ENCODE results near the gene DPEP2.
"Not testable (repeated sequence)": the region's sequence is repeated elsewhere in the genome, so short reads cannot be mapped to it uniquely, and the experiment has no call there.

Gene DPEP2

DNA sequence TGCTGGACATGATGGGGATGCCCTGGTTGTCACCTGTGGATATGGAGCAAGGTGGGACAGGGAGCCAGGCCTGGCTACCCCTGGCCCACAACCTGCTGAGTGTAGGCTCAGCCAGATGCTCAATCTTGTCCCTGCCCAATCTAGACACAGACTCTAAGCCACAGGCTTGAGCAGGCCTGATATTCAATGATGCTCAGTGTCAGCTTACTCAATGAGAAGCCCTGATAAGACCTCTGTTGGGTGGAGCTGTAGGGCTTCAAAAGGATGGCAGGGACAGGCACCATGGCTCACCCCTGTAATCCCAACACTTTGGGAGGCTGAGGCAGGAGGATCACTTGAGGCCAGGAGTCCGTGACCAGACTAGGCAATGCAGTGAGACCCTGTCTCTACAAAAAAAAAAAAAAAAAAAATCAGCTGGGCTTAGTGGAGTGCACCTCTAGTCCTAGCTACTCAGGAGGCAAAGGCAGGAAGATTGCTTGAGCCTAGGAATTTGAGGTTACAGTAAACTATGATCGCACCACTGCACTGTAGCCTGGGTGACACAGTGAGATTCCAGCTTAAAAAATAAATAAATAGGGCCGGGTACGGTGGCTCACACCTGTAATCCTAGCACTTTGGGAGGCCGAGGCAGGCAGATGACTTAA, 58.7 kb downstream of the DPEP2 start:
- DNase-seq (ENCODE audit: low read depth in 2 of 3, low spot score in 1 of 3), result no peak

- peak in 1 of 3 donors; percentile 26 for DNase-seq (ENCODE audit: low read depth in 2 of 3, low spot score in 1 of 3)
These were observed 59.5 kb downstream of the DPEP2 start for GRCh38 chr16:67939507-67940445.

- DNase-seq (ENCODE audit: low read depth in 2 of 3, low spot score in 1 of 3), result not testable (repeated sequence)
These were observed 61.6 kb downstream of the DPEP2 start for GRCh38 chr16:67937713-67938112.
